Measurements from ENCODE around the gene USP3. TPM values are rescaled to one million over a fixed set of nuclear protein-coding genes. Genes with fewer than 3 reads are reported as not detected.

The USP3 gene
- total and polyA plus RNA-seq, 2 of the 13 experiments (the other 11 are each of a cell fraction or from before 2014, with no cell fraction given): 14.3 to 61.2 TPM

DNA sequence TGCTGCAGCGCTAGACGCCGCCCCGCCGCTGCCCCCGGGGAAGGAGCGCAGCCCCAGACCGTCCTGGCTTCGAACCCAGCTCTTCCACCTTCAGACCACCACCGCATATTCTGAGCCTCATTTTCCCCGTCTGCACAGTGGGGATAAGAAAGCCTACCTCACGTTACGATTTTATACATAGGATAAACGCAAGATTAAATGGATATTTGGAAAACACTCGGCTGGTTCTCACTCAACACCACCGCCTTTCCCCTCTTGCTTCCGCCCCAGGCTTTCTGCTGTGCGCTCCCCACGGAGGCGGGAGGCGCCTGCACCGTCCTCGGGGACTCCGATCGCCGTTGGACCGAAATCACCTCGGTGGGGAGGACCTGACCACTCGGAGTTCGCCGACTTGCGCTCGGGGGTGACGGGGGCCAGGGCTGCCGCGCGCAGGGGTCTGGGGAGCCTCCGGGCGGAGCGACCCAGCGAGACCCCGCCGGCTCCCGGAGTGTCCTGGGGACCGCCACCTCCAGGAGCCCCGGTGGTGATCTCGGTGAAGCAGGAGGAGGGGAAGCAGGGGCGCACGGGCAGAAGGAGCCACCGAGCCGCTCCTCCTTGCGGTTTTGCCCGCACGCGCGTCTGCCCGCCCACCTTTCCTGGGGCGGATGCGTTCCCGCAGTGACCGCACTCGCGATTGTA is 96.8 kb downstream of the USP3 start (continued):
- TF ChIP-seq, protein P1, sequence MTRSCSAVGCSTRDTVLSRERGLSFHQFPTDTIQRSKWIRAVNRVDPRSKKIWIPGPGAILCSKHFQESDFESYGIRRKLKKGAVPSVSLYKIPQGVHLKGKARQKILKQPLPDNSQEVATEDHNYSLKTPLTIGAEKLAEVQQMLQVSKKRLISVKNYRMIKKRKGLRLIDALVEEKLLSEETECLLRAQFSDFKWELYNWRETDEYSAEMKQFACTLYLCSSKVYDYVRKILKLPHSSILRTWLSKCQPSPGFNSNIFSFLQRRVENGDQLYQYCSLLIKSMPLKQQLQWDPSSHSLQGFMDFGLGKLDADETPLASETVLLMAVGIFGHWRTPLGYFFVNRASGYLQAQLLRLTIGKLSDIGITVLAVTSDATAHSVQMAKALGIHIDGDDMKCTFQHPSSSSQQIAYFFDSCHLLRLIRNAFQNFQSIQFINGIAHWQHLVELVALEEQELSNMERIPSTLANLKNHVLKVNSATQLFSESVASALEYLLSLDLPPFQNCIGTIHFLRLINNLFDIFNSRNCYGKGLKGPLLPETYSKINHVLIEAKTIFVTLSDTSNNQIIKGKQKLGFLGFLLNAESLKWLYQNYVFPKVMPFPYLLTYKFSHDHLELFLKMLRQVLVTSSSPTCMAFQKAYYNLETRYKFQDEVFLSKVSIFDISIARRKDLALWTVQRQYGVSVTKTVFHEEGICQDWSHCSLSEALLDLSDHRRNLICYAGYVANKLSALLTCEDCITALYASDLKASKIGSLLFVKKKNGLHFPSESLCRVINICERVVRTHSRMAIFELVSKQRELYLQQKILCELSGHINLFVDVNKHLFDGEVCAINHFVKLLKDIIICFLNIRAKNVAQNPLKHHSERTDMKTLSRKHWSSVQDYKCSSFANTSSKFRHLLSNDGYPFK (CRISPR knock-in tag; IDR thresholded peaks at IDR 0.05; ENCODE audit: borderline replicate concordance): peak; percentile 43; the same call in 1 of the 2 replicates
- TF ChIP-seq KDM2A (CRISPR knock-in tag; IDR thresholded peaks at IDR 0.05; ENCODE audit: borderline replicate concordance, low read depth) (peak; percentile 64), ZNF839 (CRISPR knock-in tag; IDR thresholded peaks at IDR 0.05; ENCODE audit: borderline replicate concordance) (no peak), POLR2G (IDR thresholded peaks at IDR 0.05; ENCODE audit: low read depth, low read length) (peak; percentile 83), NFIB (CRISPR knock-in tag; IDR thresholded peaks at IDR 0.05; ENCODE audit: borderline replicate concordance) (no peak), POLR2AphosphoS2 (IDR thresholded peaks at IDR 0.05; ENCODE audit: low read depth, low read length) (no peak), MTA3 (CRISPR knock-in tag; IDR thresholded peaks at IDR 0.05) (no peak), ZBTB42 (CRISPR knock-in tag; IDR thresholded peaks at IDR 0.05) (peak; percentile 38; the same call in 1 of the 2 replicates), FIP1L1 (IDR thresholded peaks at IDR 0.05; ENCODE audit: borderline replicate concordance, insufficient read depth, low read depth, low read length) (0 out of 2 replicates have a peak, but pooled peaks have one; percentile 24), GATAD1 (CRISPR knock-in tag; IDR thresholded peaks at IDR 0.05) (no peak), ZBTB7B (CRISPR knock-in tag; IDR thresholded peaks at IDR 0.05) (0 out of 2 replicates have a peak, but pooled peaks have one; percentile 48), ZNF124 (CRISPR knock-in tag; IDR thresholded peaks at IDR 0.05) (no peak), ZNF629 (CRISPR knock-in tag; conservative IDR thresholded peaks at IDR 0.05) (peak; percentile 19; the same call in 1 of the 2 replicates), ZNF709 (CRISPR knock-in tag; IDR thresholded peaks at IDR 0.05) (peak; percentile 71)
- TF ChIP-seq, protein P2, sequence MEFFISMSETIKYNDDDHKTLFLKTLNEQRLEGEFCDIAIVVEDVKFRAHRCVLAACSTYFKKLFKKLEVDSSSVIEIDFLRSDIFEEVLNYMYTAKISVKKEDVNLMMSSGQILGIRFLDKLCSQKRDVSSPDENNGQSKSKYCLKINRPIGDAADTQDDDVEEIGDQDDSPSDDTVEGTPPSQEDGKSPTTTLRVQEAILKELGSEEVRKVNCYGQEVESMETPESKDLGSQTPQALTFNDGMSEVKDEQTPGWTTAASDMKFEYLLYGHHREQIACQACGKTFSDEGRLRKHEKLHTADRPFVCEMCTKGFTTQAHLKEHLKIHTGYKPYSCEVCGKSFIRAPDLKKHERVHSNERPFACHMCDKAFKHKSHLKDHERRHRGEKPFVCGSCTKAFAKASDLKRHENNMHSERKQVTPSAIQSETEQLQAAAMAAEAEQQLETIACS (CRISPR knock-in tag; IDR thresholded peaks at IDR 0.05): peak; percentile 83
- TF ChIP-seq, protein P3, sequence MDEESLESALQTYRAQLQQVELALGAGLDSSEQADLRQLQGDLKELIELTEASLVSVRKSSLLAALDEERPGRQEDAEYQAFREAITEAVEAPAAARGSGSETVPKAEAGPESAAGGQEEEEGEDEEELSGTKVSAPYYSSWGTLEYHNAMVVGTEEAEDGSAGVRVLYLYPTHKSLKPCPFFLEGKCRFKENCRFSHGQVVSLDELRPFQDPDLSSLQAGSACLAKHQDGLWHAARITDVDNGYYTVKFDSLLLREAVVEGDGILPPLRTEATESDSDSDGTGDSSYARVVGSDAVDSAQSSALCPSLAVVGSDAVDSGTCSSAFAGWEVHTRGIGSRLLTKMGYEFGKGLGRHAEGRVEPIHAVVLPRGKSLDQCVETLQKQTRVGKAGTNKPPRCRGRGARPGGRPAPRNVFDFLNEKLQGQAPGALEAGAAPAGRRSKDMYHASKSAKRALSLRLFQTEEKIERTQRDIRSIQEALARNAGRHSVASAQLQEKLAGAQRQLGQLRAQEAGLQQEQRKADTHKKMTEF (CRISPR knock-in tag; IDR thresholded peaks at IDR 0.05): peak; percentile 29; the same call in 1 of the 2 replicates
- TF ChIP-seq, protein P4, sequence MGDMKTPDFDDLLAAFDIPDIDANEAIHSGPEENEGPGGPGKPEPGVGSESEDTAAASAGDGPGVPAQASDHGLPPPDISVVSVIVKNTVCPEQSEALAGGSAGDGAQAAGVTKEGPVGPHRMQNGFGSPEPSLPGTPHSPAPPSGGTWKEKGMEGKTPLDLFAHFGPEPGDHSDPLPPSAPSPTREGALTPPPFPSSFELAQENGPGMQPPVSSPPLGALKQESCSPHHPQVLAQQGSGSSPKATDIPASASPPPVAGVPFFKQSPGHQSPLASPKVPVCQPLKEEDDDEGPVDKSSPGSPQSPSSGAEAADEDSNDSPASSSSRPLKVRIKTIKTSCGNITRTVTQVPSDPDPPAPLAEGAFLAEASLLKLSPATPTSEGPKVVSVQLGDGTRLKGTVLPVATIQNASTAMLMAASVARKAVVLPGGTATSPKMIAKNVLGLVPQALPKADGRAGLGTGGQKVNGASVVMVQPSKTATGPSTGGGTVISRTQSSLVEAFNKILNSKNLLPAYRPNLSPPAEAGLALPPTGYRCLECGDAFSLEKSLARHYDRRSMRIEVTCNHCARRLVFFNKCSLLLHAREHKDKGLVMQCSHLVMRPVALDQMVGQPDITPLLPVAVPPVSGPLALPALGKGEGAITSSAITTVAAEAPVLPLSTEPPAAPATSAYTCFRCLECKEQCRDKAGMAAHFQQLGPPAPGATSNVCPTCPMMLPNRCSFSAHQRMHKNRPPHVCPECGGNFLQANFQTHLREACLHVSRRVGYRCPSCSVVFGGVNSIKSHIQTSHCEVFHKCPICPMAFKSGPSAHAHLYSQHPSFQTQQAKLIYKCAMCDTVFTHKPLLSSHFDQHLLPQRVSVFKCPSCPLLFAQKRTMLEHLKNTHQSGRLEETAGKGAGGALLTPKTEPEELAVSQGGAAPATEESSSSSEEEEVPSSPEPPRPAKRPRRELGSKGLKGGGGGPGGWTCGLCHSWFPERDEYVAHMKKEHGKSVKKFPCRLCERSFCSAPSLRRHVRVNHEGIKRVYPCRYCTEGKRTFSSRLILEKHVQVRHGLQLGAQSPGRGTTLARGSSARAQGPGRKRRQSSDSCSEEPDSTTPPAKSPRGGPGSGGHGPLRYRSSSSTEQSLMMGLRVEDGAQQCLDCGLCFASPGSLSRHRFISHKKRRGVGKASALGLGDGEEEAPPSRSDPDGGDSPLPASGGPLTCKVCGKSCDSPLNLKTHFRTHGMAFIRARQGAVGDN (CRISPR knock-in tag; IDR thresholded peaks at IDR 0.05): peak; percentile 25
- TF ChIP-seq, protein P5, sequence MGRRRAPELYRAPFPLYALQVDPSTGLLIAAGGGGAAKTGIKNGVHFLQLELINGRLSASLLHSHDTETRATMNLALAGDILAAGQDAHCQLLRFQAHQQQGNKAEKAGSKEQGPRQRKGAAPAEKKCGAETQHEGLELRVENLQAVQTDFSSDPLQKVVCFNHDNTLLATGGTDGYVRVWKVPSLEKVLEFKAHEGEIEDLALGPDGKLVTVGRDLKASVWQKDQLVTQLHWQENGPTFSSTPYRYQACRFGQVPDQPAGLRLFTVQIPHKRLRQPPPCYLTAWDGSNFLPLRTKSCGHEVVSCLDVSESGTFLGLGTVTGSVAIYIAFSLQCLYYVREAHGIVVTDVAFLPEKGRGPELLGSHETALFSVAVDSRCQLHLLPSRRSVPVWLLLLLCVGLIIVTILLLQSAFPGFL (CRISPR knock-in tag; IDR thresholded peaks at IDR 0.05): no peak

Measured in HepG2 (cell line).